RPMI7951 (cell line): Measurements from ENCODE around the gene ARHGEF17. TPM values are rescaled to one million over a fixed set of nuclear protein-coding genes. Genes with fewer than 3 reads are reported as not detected.

ENCODE experiments used
- DNase-seq: peaks from one replicate; pipeline ENCODE4 v3.0.0-alpha.2; 2012; ENCODE audit warnings: low read depth
- total RNA-seq: library from RNA; depleted of rRNA; stranded (reverse); fragments of >200 nt; shearing (Covaris generic); gene quantifications from 2 replicates; pipeline ENCODE4 v1.2.3, GENCODE V29; 2014

ARHGEF17 gene
- total RNA-seq, 1 experiment from 2014 or later = 9.1 TPM

- DNase-seq = no peak
These were observed 45.3 kb downstream of the ARHGEF17 start for GRCh38 chr11:73353422-73353821.

GRCh38 chr11:73355109-73355508 is 47.0 kb downstream of the ARHGEF17 start:
- no peak for DNase-seq

- no peak for DNase-seq
These were observed 49.1 kb downstream of the ARHGEF17 start for GRCh38 chr11:73356979-73357860.

- no peak for DNase-seq
These were observed 50.0 kb downstream of the ARHGEF17 start for GRCh38 chr11:73358071-73358470.

- no peak for DNase-seq
These were observed 51.3 kb downstream of the ARHGEF17 start for GRCh38 chr11:73359341-73359740.

GRCh38 chr11:73359930-73360742 is 52.1 kb downstream of the ARHGEF17 start:
- peak; percentile 25 for DNase-seq

- DNase-seq = no peak
These were observed 52.8 kb downstream of the ARHGEF17 start for GRCh38 chr11:73360743-73361369.

GRCh38 chr11:73361953-73362776 is 54.1 kb downstream of the ARHGEF17 start:
- DNase-seq = no peak

GRCh38 chr11:73363147-73363546 is 55.1 kb downstream of the ARHGEF17 start:
- DNase-seq = no peak

- no peak for DNase-seq
These were observed 57.5 kb downstream of the ARHGEF17 start for GRCh38 chr11:73365352-73366264.

GRCh38 chr11:73366265-73366610 is 58.2 kb downstream of the ARHGEF17 start:
- DNase-seq = no peak

GRCh38 chr11:73366953-73367352 is 58.9 kb downstream of the ARHGEF17 start:
- no peak for DNase-seq

GRCh38 chr11:73367482-73368024 is 59.5 kb downstream of the ARHGEF17 start:
- no peak for DNase-seq

- DNase-seq = peak; percentile 20
These were observed 64.4 kb downstream of the ARHGEF17 start for GRCh38 chr11:73372375-73372993.

- DNase-seq = peak; percentile 43
These were observed 66.1 kb downstream of the ARHGEF17 start for GRCh38 chr11:73374151-73374550.

GRCh38 chr11:73375830-73376159 is 67.7 kb downstream of the ARHGEF17 start:
- DNase-seq = no peak

- DNase-seq = peak; percentile 88
These were observed 68.2 kb downstream of the ARHGEF17 start, which contains the start of gene RELT for GRCh38 chr11:73376160-73376802. TSS of gene RELT (plus strand) at chr11:73376399. CDS start at chr11:73389137, 12,738 bp downstream.

GRCh38 chr11:73376803-73377629 is 68.9 kb downstream of the ARHGEF17 start:
- peak; percentile 86 for DNase-seq
